GM23338 (cell line): ENCODE data around the gene HCN2. TPM values are rescaled to one million over a fixed set of nuclear protein-coding genes. Genes with fewer than 3 reads are reported as not detected.

Experiments
- ATAC-seq: fragments of 200-7000 bp; cut with Tn5 transposase; 3 replicates; pipeline ENCODE4 v1.9.1; 2020
- DNase-seq: peaks from one replicate; pipeline ENCODE4 v3.0.0-alpha.2; 2015; ENCODE audit warnings: low spot score
- H2AFZ ChIP-seq: fragments of 200-600 bp; sonication (generic); 2 replicates; pipeline ENCODE4 v1.8.0; 2016; ENCODE audit warnings: antibody characterized with exemption, mild to moderate bottlenecking, moderate library complexity
- H3F3A ChIP-seq: fragments of 200-600 bp; sonication (generic); replicated peaks from 2 replicates; pipeline ENCODE4 v1.8.0; 2017; ENCODE audit warnings: antibody characterized with exemption, mixed run types, low read depth
- H3K27ac ChIP-seq: fragments of 200-600 bp; sonication (generic); 2 replicates; pipeline ENCODE4 v1.6.1; 2016; ENCODE audit warnings: low read depth
- H3K27me3 ChIP-seq: fragments of 200-600 bp; sonication (generic); 2 replicates; pipeline ENCODE4 v1.8.0; 2016; ENCODE audit warnings: mild to moderate bottlenecking, mixed run types, moderate library complexity; ENCODE audit not compliant: insufficient read depth
- H3K36me3 ChIP-seq: fragments of 200-600 bp; sonication (generic); 2 replicates; pipeline ENCODE4 v1.8.0; 2016; ENCODE audit warnings: mild to moderate bottlenecking; ENCODE audit not compliant: insufficient read depth
- H3K4me1 ChIP-seq: fragments of 200-600 bp; sonication (generic); 2 replicates; pipeline ENCODE4 v1.8.0; 2016; ENCODE audit warnings: mild to moderate bottlenecking, moderate library complexity; ENCODE audit not compliant: insufficient read depth
- H3K4me2 ChIP-seq: fragments of 200-600 bp; sonication (generic); 2 replicates; pipeline ENCODE4 v1.7.1; 2017; ENCODE audit warnings: mixed run types
- H3K4me3 ChIP-seq: fragments of 200-600 bp; sonication (generic); 2 replicates; pipeline ENCODE4 v1.6.1; 2016; ENCODE audit warnings: mixed run types
- H3K79me2 ChIP-seq: fragments of 200-600 bp; sonication (generic); replicated peaks from 2 replicates; pipeline ENCODE4 v1.8.0; 2017; ENCODE audit warnings: mild to moderate bottlenecking; ENCODE audit not compliant: insufficient read depth
- H3K9me2 ChIP-seq: fragments of 200-600 bp; sonication (generic); 2 replicates; pipeline ENCODE4 v1.8.0; 2017; ENCODE audit not compliant: insufficient read depth
- H4K20me1 ChIP-seq: fragments of 200-600 bp; sonication (generic); replicated peaks from 2 replicates; pipeline ENCODE4 v1.8.0; 2017; ENCODE audit warnings: mild to moderate bottlenecking; ENCODE audit not compliant: insufficient read depth
- H3K27ac Mint-ChIP-seq: 2 replicates; pipeline ENCODE4 v1.8.0; 2020; ENCODE audit warnings: inconsistent platforms, mild to moderate bottlenecking, moderate library complexity, mixed read lengths
- H3K27me3 Mint-ChIP-seq: 3 replicates; pipeline ENCODE4 v1.8.0; 2022; ENCODE audit warnings: low read depth, mild to moderate bottlenecking, moderate library complexity, mixed read lengths, inconsistent platforms; ENCODE audit not compliant: insufficient read depth, poor library complexity
- H3K36me3 Mint-ChIP-seq: 3 replicates; pipeline ENCODE4 v1.8.0; 2021; ENCODE audit warnings: low read depth, mild to moderate bottlenecking, inconsistent platforms, moderate library complexity, mixed read lengths
- H3K4me1 Mint-ChIP-seq: 3 replicates; pipeline ENCODE4 v1.8.0; 2020; ENCODE audit warnings: mild to moderate bottlenecking, inconsistent platforms, mixed read lengths
- H3K4me3 Mint-ChIP-seq: 3 replicates; pipeline ENCODE4 v1.8.0; 2021; ENCODE audit warnings: moderate library complexity, mild to moderate bottlenecking, inconsistent platforms, mixed read lengths
- H3K9me3 Mint-ChIP-seq: 3 replicates; pipeline ENCODE4 v1.8.0; 2020; ENCODE audit warnings: moderate library complexity, mild to moderate bottlenecking, inconsistent platforms, mixed read lengths
- CREB1 ChIP-seq: fragments of 250-450 bp; sonication (Bioruptor Pico); IDR thresholded peaks from 2 replicates; pipeline ENCODE4 v1.5.0; 2020; ENCODE audit warnings: low read depth, mild to moderate bottlenecking, moderate library complexity
- EZH2 ChIP-seq: fragments of 200-600 bp; sonication (generic); IDR thresholded peaks from one replicate; pipeline ENCODE4 v1.8.0; 2017; ENCODE audit warnings: antibody characterized with exemption, mild to moderate bottlenecking, low read depth; ENCODE audit not compliant: unreplicated experiment
- JUNB ChIP-seq: IDR thresholded peaks from one replicate; pipeline ENCODE4 v1.6.1; 2016; ENCODE audit warnings: antibody characterized with exemption; ENCODE audit not compliant: unreplicated experiment
- NANOG ChIP-seq: IDR thresholded peaks from 2 replicates; pipeline ENCODE4 v1.6.1; 2016; ENCODE audit warnings: antibody characterized with exemption, borderline replicate concordance
- POLR2AphosphoS5 ChIP-seq: IDR thresholded peaks from 2 replicates; pipeline ENCODE4 v1.6.1; 2016; ENCODE audit warnings: antibody characterized with exemption, low read depth
- STAT1 ChIP-seq: IDR thresholded peaks from one replicate; pipeline ENCODE4 v1.6.1; 2016; ENCODE audit warnings: antibody characterized with exemption; ENCODE audit not compliant: unreplicated experiment
- ZNF331 ChIP-seq: fragments of 250-450 bp; sonication (Bioruptor Pico); IDR thresholded peaks from 2 replicates; pipeline ENCODE4 v1.5.0; 2020; ENCODE audit warnings: low read depth, mild to moderate bottlenecking, moderate library complexity
- polyA plus RNA-seq: library from polyadenylated mRNA; unstranded; fragments of >200 nt; fragmentation: Nextera tagmentation; extraction: Ambion mirVana; gene quantifications from 2 replicates; pipeline ENCODE4 v1.2.1, GENCODE V29; 2016
- total RNA-seq: library from RNA; depleted of rRNA; stranded (reverse); fragments of >200 nt; shearing (Covaris generic); gene quantifications from 2 replicates; pipeline ENCODE4 v1.2.3, GENCODE V29; 2014
- TF ChIP-seq, protein P1 (sequence below), 2 experiments: fragments of 200-600 bp in 1 of 2; sonication (generic) in 1 of 2; conservative IDR thresholded peaks; 2 replicates each; pipeline versions ENCODE4 v1.5.1 to v1.6.1; 2016 to 2017; ENCODE audit warnings: antibody characterized with exemption in 2 of 2, low read depth in 2 of 2, mild to moderate bottlenecking in 2 of 2, moderate library complexity in 1 of 2
- TF ChIP-seq, protein P2 (sequence below): IDR thresholded peaks from one replicate; pipeline ENCODE4 v1.6.1; 2018; ENCODE audit warnings: antibody characterized with exemption; ENCODE audit not compliant: unreplicated experiment
- TF ChIP-seq, protein P3 (sequence below): fragments of 250-450 bp; sonication (Bioruptor Pico); IDR thresholded peaks from 2 replicates; pipeline ENCODE4 v1.5.0; 2020; ENCODE audit warnings: mild to moderate bottlenecking, moderate library complexity

HCN2 gene
- total and polyA plus RNA-seq, 2 experiments from 2014 or later = 0.06 to 2.9 TPM

DNA sequence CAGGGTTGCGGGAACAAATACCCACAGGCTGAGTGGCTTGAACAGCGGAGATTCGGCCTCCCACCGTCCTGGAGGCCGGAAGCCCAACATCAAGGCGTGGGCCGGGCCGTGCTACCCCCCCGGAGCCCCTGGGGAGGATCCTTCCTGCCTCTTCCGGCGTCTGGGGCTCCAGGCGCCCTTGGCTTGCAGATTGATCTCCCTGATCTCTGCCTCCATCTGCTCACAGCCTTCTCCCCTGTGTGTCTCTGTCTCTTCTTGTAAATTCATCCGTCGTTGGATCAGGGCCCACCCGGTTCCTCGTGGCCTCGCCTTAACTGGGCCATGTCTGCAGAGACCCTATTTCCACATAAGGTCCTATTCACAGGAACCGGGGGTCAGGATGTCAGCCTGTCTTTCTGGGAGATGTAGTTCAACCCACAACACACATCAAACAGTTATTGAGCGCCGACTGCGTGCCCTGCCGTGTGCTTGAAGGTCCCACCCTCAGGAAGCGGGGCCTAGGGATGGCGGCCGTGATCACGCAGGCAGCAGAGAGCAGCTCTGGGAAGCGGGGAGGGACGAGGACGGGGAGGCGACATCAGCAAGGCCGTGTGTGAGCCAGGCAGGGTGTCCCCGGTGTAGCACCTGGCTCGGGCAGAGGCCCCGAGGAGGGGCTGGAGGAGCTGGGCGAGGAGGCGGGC is 21.3 kb downstream of the HCN2 start:
- H3F3A ChIP-seq = no peaks in the 10 kb centered on the region
- Mint-ChIP-seq H3K4me1 (peaks cover 6% of the 10 kb centered on the region), H3K9me3 (peaks cover 8% of the 10 kb centered on the region; the same call in 1 of the 3 replicates), H3K4me3 (no peak overlapping the region; the same call in 2 of the 3 replicates), H3K36me3 (peaks cover 8% of the 10 kb centered on the region; the same call in 1 of the 3 replicates), H3K27ac (no peak overlapping the region), H3K27me3 (peaks cover 17% of the 10 kb centered on the region)
- no peaks in the 10 kb centered on the region for H3K36me3 ChIP-seq
- TF ChIP-seq NANOG = no peak
- H4K20me1 ChIP-seq = no peaks in the 10 kb centered on the region; the same call in none of the 2 replicates
- H3K27ac ChIP-seq = no peak overlapping the region
- no peak overlapping the region for H3K4me3 ChIP-seq
- H3K27me3 ChIP-seq = no peaks in the 10 kb centered on the region
- DNase-seq (no peak), ATAC-seq (peak; percentile 16; the same call in 2 of the 3 replicates)
- no peaks in the 10 kb centered on the region for H3K4me1 ChIP-seq
- no peaks in the 10 kb centered on the region for H3K79me2 ChIP-seq
- no peaks in the 10 kb centered on the region for H3K9me2 ChIP-seq
- no peak overlapping the region for H2AFZ ChIP-seq
- no peak overlapping the region for H3K4me2 ChIP-seq

DNA sequence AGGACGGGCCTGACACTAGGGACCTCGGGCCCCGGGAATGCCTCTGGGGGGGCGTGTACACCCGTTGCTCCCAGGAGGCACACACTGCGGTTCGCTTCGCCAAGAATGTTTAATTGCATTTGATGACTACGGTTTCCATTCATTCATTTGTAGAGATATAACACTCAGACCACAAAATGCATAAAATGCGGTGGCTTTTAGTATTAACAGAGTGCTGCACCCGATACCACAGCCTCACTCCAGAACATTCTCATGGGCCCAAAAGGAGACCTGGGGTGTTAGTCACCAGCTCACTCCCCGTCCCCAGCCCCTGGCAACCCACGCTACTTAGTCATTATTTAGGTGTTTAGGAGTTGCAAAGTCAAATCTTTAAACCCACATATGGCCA is 21.8 kb downstream of the HCN2 start:
- no peak overlapping the region for H3K4me2 ChIP-seq
- Mint-ChIP-seq H3K27me3 (peaks cover 17% of the 10 kb centered on the region), H3K27ac (no peak overlapping the region), H3K4me1 (peaks cover 6% of the 10 kb centered on the region), H3K9me3 (peaks cover 4% of the 10 kb centered on the region; the same call in 1 of the 3 replicates), H3K4me3 (no peak overlapping the region), H3K36me3 (peaks cover 8% of the 10 kb centered on the region; the same call in 1 of the 3 replicates)
- H3K9me2 ChIP-seq = no peaks in the 10 kb centered on the region
- H3K27me3 ChIP-seq = no peaks in the 10 kb centered on the region
- H2AFZ ChIP-seq = no peak overlapping the region
- no peaks in the 10 kb centered on the region for H3K4me1 ChIP-seq
- no peaks in the 10 kb centered on the region for H3K79me2 ChIP-seq
- no peaks in the 10 kb centered on the region for H3F3A ChIP-seq
- H3K4me3 ChIP-seq = no peak overlapping the region
- ATAC-seq (no peak), DNase-seq (no peak)
- no peaks in the 10 kb centered on the region; the same call in none of the 2 replicates for H4K20me1 ChIP-seq
- no peaks in the 10 kb centered on the region for H3K36me3 ChIP-seq
- H3K27ac ChIP-seq = no peak overlapping the region
- TF ChIP-seq NANOG (no peak), EZH2 (no peak), STAT1 (no peak), POLR2AphosphoS5 (no peak), ZNF331 (CRISPR knock-in tag) (no peak), CREB1 (CRISPR knock-in tag) (no peak), JUNB (no peak)
- TF ChIP-seq, protein P1, sequence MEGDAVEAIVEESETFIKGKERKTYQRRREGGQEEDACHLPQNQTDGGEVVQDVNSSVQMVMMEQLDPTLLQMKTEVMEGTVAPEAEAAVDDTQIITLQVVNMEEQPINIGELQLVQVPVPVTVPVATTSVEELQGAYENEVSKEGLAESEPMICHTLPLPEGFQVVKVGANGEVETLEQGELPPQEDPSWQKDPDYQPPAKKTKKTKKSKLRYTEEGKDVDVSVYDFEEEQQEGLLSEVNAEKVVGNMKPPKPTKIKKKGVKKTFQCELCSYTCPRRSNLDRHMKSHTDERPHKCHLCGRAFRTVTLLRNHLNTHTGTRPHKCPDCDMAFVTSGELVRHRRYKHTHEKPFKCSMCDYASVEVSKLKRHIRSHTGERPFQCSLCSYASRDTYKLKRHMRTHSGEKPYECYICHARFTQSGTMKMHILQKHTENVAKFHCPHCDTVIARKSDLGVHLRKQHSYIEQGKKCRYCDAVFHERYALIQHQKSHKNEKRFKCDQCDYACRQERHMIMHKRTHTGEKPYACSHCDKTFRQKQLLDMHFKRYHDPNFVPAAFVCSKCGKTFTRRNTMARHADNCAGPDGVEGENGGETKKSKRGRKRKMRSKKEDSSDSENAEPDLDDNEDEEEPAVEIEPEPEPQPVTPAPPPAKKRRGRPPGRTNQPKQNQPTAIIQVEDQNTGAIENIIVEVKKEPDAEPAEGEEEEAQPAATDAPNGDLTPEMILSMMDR (conservative IDR thresholded peaks at IDR 0.05; ENCODE audit: low read depth in 2 of 2) = no peak
- TF ChIP-seq, protein P2, sequence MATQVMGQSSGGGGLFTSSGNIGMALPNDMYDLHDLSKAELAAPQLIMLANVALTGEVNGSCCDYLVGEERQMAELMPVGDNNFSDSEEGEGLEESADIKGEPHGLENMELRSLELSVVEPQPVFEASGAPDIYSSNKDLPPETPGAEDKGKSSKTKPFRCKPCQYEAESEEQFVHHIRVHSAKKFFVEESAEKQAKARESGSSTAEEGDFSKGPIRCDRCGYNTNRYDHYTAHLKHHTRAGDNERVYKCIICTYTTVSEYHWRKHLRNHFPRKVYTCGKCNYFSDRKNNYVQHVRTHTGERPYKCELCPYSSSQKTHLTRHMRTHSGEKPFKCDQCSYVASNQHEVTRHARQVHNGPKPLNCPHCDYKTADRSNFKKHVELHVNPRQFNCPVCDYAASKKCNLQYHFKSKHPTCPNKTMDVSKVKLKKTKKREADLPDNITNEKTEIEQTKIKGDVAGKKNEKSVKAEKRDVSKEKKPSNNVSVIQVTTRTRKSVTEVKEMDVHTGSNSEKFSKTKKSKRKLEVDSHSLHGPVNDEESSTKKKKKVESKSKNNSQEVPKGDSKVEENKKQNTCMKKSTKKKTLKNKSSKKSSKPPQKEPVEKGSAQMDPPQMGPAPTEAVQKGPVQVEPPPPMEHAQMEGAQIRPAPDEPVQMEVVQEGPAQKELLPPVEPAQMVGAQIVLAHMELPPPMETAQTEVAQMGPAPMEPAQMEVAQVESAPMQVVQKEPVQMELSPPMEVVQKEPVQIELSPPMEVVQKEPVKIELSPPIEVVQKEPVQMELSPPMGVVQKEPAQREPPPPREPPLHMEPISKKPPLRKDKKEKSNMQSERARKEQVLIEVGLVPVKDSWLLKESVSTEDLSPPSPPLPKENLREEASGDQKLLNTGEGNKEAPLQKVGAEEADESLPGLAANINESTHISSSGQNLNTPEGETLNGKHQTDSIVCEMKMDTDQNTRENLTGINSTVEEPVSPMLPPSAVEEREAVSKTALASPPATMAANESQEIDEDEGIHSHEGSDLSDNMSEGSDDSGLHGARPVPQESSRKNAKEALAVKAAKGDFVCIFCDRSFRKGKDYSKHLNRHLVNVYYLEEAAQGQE = no peak
- TF ChIP-seq, protein P3, sequence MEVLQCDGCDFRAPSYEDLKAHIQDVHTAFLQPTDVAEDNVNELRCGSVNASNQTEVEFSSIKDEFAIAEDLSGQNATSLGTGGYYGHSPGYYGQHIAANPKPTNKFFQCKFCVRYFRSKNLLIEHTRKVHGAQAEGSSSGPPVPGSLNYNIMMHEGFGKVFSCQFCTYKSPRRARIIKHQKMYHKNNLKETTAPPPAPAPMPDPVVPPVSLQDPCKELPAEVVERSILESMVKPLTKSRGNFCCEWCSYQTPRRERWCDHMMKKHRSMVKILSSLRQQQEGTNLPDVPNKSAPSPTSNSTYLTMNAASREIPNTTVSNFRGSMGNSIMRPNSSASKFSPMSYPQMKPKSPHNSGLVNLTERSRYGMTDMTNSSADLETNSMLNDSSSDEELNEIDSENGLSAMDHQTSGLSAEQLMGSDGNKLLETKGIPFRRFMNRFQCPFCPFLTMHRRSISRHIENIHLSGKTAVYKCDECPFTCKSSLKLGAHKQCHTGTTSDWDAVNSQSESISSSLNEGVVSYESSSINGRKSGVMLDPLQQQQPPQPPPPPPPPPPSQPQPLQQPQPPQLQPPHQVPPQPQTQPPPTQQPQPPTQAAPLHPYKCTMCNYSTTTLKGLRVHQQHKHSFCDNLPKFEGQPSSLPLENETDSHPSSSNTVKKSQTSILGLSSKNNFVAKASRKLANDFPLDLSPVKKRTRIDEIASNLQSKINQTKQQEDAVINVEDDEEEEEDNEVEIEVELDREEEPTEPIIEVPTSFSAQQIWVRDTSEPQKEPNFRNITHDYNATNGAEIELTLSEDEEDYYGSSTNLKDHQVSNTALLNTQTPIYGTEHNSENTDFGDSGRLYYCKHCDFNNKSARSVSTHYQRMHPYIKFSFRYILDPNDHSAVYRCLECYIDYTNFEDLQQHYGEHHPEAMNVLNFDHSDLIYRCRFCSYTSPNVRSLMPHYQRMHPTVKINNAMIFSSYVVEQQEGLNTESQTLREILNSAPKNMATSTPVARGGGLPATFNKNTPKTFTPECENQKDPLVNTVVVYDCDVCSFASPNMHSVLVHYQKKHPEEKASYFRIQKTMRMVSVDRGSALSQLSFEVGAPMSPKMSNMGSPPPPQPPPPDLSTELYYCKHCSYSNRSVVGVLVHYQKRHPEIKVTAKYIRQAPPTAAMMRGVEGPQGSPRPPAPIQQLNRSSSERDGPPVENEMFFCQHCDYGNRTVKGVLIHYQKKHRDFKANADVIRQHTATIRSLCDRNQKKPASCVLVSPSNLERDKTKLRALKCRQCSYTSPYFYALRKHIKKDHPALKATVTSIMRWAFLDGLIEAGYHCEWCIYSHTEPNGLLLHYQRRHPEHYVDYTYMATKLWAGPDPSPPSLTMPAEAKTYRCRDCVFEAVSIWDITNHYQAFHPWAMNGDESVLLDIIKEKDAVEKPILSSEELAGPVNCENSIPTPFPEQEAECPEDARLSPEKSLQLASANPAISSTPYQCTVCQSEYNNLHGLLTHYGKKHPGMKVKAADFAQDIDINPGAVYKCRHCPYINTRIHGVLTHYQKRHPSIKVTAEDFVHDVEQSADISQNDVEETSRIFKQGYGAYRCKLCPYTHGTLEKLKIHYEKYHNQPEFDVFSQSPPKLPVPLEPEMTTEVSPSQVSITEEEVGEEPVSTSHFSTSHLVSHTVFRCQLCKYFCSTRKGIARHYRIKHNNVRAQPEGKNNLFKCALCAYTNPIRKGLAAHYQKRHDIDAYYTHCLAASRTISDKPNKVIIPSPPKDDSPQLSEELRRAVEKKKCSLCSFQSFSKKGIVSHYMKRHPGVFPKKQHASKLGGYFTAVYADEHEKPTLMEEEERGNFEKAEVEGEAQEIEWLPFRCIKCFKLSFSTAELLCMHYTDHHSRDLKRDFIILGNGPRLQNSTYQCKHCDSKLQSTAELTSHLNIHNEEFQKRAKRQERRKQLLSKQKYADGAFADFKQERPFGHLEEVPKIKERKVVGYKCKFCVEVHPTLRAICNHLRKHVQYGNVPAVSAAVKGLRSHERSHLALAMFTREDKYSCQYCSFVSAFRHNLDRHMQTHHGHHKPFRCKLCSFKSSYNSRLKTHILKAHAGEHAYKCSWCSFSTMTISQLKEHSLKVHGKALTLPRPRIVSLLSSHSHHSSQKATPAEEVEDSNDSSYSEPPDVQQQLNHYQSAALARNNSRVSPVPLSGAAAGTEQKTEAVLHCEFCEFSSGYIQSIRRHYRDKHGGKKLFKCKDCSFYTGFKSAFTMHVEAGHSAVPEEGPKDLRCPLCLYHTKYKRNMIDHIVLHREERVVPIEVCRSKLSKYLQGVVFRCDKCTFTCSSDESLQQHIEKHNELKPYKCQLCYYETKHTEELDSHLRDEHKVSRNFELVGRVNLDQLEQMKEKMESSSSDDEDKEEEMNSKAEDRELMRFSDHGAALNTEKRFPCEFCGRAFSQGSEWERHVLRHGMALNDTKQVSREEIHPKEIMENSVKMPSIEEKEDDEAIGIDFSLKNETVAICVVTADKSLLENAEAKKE (CRISPR knock-in tag) = no peak
